ENCODE data around the gene PDE4D.
"Not testable (repeated sequence)": the region's sequence is repeated elsewhere in the genome, so short reads cannot be mapped to it uniquely, and the experiment has no call there.

Gene PDE4D

GRCh38 chr5:59600998-59601397 is 292.5 kb downstream of the PDE4D start:
- no peak for DNase-seq

- no peak for DNase-seq
Observed at GRCh38 chr5:59600153-59600552, 293.4 kb downstream of the PDE4D start.

GRCh38 chr5:59599729-59600128 is 293.8 kb downstream of the PDE4D start:
- no peak for DNase-seq

- DNase-seq, result no peak
Observed at GRCh38 chr5:59598547-59598874, 295.0 kb downstream of the PDE4D start.

GRCh38 chr5:59597690-59598546 is 295.6 kb downstream of the PDE4D start:
- no peak for DNase-seq

GRCh38 chr5:59596586-59597350 is 296.8 kb downstream of the PDE4D start:
- DNase-seq, result no peak

- not testable (repeated sequence) for DNase-seq
Observed at GRCh38 chr5:59594118-59594517, 299.4 kb downstream of the PDE4D start.

GRCh38 chr5:59593439-59594007 is 300.0 kb downstream of the PDE4D start:
- DNase-seq, result no peak

- DNase-seq, result no peak
Observed at GRCh38 chr5:59592101-59592500, 301.4 kb downstream of the PDE4D start.

- no peak for DNase-seq
Observed at GRCh38 chr5:59591162-59591561, 302.4 kb downstream of the PDE4D start.

GRCh38 chr5:59588922-59589321 is 304.6 kb downstream of the PDE4D start:
- DNase-seq, result no peak

- DNase-seq, result no peak
Observed at GRCh38 chr5:59587489-59588337, 305.8 kb downstream of the PDE4D start.

GRCh38 chr5:59586841-59587240 is 306.7 kb downstream of the PDE4D start:
- no peak for DNase-seq

GRCh38 chr5:59584858-59585846 is 308.4 kb downstream of the PDE4D start:
- DNase-seq, result no peak

- no peak for DNase-seq
Observed at GRCh38 chr5:59583810-59584562, 309.5 kb downstream of the PDE4D start.

- no peak for DNase-seq
Observed at GRCh38 chr5:59583151-59583809, 310.2 kb downstream of the PDE4D start.

- no peak for DNase-seq
Observed at GRCh38 chr5:59582746-59583145, 310.8 kb downstream of the PDE4D start.

GRCh38 chr5:59579824-59580167 is 313.7 kb downstream of the PDE4D start:
- DNase-seq, result no peak

- DNase-seq, result no peak
Observed at GRCh38 chr5:59579101-59579823, 314.3 kb downstream of the PDE4D start.

GRCh38 chr5:59577485-59577884 is 316.0 kb downstream of the PDE4D start:
- no peak for DNase-seq

All from activated T-cell treated with anti-CD3 and anti-CD28 coated beads for 4 hours (primary cell).